BLaER1 (cell line): ENCODE measurements around the gene AMMECR1.

ENCODE experiments used
- H3K27ac ChIP-seq: shearing (Covaris generic); formaldehyde crosslinking; 2 replicates; pipeline ENCODE4 v1.8.1; 2022
- H3K27me3 ChIP-seq: shearing (Covaris generic); formaldehyde crosslinking; 2 replicates; pipeline ENCODE4 v1.8.1; 2022
- H3K36me3 ChIP-seq: shearing (Covaris generic); formaldehyde crosslinking; 2 replicates; pipeline ENCODE4 v1.8.1; 2022
- H3K4me1 ChIP-seq: shearing (Covaris generic); formaldehyde crosslinking; 2 replicates; pipeline ENCODE4 v1.8.1; 2022
- H3K4me2 ChIP-seq: shearing (Covaris generic); formaldehyde crosslinking; 2 replicates; pipeline ENCODE4 v1.8.1; 2022
- H3K4me3 ChIP-seq: shearing (Covaris generic); formaldehyde crosslinking; 2 replicates; pipeline ENCODE4 v1.8.1; 2022
- H3K9ac ChIP-seq: shearing (Covaris generic); formaldehyde crosslinking; 2 replicates; pipeline ENCODE4 v1.8.1; 2022
- H3K9me3 ChIP-seq: shearing (Covaris generic); formaldehyde crosslinking; 2 replicates; pipeline ENCODE4 v1.8.1; 2022
- H4K20me1 ChIP-seq: shearing (Covaris generic); formaldehyde crosslinking; 2 replicates; pipeline ENCODE4 v1.8.1; 2022
- Cebpa-rat ChIP-seq: shearing (Covaris generic); IDR thresholded peaks from 2 replicates; pipeline ENCODE4 v1.8.1; 2022

Gene AMMECR1

DNA sequence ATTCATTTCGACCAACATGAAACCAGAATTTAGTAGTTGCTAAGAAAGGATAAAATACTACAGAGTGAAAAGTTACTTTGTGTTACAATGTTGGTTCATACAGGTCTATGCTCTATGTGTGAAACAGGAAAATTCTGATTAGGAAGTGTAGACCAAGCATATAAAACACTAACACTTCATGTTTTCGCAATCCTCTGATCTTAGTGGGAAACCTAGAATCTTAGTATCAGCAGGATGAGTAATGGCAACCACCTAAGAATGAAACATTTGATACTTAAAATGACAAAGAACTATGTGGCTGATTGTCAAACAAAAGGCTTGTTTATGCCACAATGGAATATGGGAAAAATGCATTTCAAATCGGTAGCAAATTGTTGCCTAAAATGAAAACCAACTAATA is 116.1 kb downstream of the AMMECR1 start:
- TF ChIP-seq Cebpa-rat = no peak
- Histone ChIP-seq H3K9ac (no peak overlapping the region), H3K27ac (no peak overlapping the region), H4K20me1 (peaks cover 6% of the 10 kb centered on the region), H3K4me2 (no peak overlapping the region), H3K9me3 (no peaks in the 10 kb centered on the region), H3K4me3 (no peak overlapping the region), H3K27me3 (peaks cover 98% of the 10 kb centered on the region), H3K4me1 (no peaks in the 10 kb centered on the region), H3K36me3 (peaks cover 30% of the 10 kb centered on the region)

DNA sequence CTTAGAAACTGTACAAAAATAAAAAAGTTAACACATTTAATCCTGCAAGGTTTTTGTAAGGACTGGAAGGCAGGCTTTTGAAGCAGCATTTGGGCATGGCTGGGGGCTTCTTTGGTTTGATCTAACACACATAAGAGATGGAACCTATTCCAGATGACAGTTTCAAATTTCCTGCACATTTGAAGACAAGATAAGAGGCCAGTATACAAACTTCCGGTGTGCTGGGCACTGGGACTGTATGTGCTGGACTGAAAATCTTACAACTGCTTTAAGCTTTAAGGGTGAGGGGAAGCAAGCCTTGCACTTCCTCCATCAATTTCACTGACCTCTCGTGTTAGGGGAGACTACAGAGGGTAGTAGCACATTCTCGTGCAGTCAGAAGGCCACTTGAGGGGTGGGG is 122.9 kb downstream of the AMMECR1 start:
- Histone ChIP-seq H3K4me1 (no peaks in the 10 kb centered on the region), H3K4me3 (no peak overlapping the region), H3K27me3 (peaks cover 95% of the 10 kb centered on the region), H3K27ac (no peak overlapping the region), H3K36me3 (peaks cover 22% of the 10 kb centered on the region), H3K9ac (no peak overlapping the region), H3K4me2 (no peak overlapping the region), H3K9me3 (no peaks in the 10 kb centered on the region), H4K20me1 (peaks cover 13% of the 10 kb centered on the region; the same call in 1 of the 2 replicates)
- TF ChIP-seq Cebpa-rat = no peak

DNA sequence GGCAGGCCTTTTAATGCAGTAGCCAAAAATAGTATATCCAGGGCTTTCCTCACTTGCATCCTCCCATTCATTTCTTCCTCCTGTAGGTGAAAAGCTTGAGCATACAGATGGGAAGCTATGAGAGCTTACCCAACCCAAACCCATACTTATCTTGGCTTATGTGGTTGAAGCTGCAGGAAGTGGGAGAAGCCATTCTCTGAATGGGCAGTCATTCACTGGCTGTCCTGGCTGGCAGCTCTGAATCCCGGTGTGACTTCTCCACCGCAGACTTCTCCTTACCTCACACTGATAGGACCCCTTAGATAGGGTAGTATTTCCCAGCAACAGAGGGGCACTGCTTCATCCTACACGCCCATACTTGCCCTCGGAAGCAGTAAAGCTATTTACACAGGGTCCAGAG is 125.4 kb downstream of the AMMECR1 start:
- no peak for TF ChIP-seq Cebpa-rat
- H3K4me3 ChIP-seq = no peak overlapping the region

DNA sequence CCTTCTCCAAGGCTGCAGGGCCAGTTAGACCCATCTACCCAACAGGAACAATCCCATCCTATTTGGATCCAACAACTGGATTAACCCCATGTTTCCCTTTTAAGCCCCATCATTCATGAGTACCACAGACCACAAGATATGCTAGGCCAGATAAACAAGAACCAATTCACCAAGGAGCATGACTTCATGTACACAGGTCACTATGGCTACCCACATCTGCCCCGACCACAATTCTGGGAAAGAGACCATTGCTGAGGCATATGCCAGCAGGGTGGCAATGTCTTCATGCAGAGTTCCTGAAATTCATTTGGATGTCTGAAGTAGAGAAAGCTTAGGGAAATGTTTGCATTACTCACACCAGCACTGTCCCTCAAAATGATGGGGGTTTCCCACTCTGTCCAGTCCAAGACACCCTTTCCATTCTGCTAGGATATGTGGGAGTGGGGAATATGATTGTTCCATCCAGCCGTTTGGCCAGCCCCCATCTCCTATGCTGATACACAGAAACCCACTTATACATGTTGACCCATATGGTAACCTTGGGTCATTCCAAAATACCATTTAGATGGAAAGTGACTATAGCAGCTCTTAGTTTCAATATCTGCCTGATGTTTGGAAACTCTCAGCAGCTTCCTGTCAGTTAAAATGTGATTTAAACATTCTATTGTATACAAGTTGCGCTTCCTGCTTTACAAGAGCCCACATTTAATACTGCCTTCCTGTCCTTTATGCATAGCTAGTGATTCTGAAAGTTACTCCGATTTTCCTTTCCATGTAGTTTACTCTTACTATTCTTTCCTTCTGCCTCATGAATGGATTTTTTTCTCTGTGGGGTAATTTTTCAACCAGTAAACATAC is 129.0 kb downstream of the AMMECR1 start:
- Histone ChIP-seq H3K27me3 (peaks cover 64% of the 10 kb centered on the region), H3K27ac (no peak overlapping the region), H3K9ac (no peak overlapping the region), H3K36me3 (peaks cover 5% of the 10 kb centered on the region; the same call in 1 of the 2 replicates), H3K4me2 (no peak overlapping the region; the same call in 1 of the 2 replicates), H4K20me1 (peaks cover 13% of the 10 kb centered on the region; the same call in 1 of the 2 replicates), H3K9me3 (peaks cover 14% of the 10 kb centered on the region), H3K4me3 (no peak overlapping the region), H3K4me1 (peaks cover 12% of the 10 kb centered on the region; the same call in 1 of the 2 replicates)
- no peak for TF ChIP-seq Cebpa-rat

More for the DNA sequence above, 125.4 kb downstream of the AMMECR1 start:
- Histone ChIP-seq H4K20me1 (peaks cover 13% of the 10 kb centered on the region; the same call in 1 of the 2 replicates), H3K4me1 (peaks cover 12% of the 10 kb centered on the region; the same call in 1 of the 2 replicates), H3K9me3 (no peaks in the 10 kb centered on the region), H3K36me3 (peaks cover 5% of the 10 kb centered on the region; the same call in 1 of the 2 replicates), H3K27ac (no peak overlapping the region), H3K27me3 (peaks cover 86% of the 10 kb centered on the region), H3K4me2 (no peak overlapping the region), H3K9ac (no peak overlapping the region)

DNA sequence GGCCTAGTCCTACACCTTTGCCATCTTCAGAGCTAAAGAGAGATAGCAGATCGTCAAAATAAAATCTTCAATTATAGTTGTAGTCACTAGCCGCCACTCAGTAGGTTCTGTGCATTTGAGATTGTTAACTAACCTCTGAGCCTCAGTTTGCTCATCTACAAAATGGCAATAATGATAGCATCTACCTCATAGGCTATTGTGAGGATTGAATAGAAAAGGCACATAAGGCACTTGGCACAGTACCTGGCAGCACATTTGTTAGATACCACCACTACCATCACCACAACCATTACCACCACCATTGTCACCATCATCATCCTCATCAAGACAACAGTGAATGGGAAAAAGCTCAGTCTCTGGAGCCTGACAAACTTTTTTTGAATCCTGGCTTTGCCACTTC is 134.6 kb downstream of the AMMECR1 start:
- Histone ChIP-seq H3K9me3 (peaks cover 14% of the 10 kb centered on the region), H3K27ac (no peak overlapping the region), H3K4me1 (no peaks in the 10 kb centered on the region), H3K27me3 (peaks cover 64% of the 10 kb centered on the region), H4K20me1 (peaks cover 13% of the 10 kb centered on the region; the same call in 1 of the 2 replicates), H3K9ac (no peak overlapping the region), H3K4me2 (no peak overlapping the region), H3K36me3 (0 out of 2 replicates have a peak, but pooled peaks cover 14% of the 10 kb centered on the region), H3K4me3 (no peak overlapping the region)
- TF ChIP-seq Cebpa-rat = no peak

DNA sequence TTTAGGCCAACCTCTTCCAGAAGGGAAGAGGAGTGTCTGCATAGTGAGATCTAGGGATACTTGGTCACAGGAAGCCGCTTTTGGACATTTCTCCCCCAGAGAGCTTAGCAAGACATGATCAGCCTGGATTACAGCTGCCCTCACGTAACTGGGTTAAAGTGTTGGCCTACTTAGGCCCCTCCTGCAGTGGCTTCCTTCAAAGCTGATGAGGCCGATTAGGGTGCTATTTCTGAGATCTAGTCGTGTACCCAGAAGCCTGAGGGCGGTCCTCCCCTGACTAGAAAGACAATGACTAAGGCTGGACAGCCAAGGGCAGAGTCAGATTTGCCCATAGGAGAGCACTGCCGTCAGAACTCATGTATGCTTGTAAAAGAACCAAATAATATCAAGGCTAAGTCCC is 135.0 kb downstream of the AMMECR1 start:
- Histone ChIP-seq H3K9ac (no peak overlapping the region), H3K9me3 (peaks cover 14% of the 10 kb centered on the region), H3K4me2 (no peak overlapping the region), H4K20me1 (peaks cover 13% of the 10 kb centered on the region; the same call in 1 of the 2 replicates), H3K4me3 (no peak overlapping the region), H3K4me1 (no peaks in the 10 kb centered on the region), H3K27me3 (peaks cover 68% of the 10 kb centered on the region), H3K27ac (no peak overlapping the region), H3K36me3 (0 out of 2 replicates have a peak, but pooled peaks cover 18% of the 10 kb centered on the region)
- no peak for TF ChIP-seq Cebpa-rat

DNA sequence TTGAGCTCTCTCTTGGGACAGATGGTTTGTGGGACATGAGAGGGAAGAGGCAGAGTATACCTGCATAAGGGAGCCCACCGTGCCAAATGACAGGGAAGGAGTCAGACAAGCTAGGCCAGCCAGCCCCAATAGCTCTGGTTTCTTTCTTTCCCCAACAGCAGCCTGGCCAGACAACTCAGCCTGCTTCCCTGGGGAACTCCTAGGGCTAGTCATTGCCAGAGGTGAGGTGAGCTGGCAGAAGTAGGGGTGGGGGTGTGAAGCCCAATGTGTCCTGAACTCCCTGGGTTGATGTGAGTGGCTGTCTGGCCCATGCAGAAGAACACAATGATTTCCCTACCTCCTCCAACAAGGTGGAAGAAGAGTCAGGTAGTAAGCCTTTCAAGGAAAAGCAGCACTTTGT is 135.5 kb downstream of the AMMECR1 start:
- Histone ChIP-seq H4K20me1 (peaks cover 13% of the 10 kb centered on the region; the same call in 1 of the 2 replicates), H3K9me3 (peaks cover 14% of the 10 kb centered on the region), H3K4me3 (no peak overlapping the region), H3K27ac (no peak overlapping the region), H3K4me1 (no peaks in the 10 kb centered on the region), H3K27me3 (peaks cover 73% of the 10 kb centered on the region), H3K36me3 (0 out of 2 replicates have a peak, but pooled peaks cover 20% of the 10 kb centered on the region), H3K9ac (no peak overlapping the region), H3K4me2 (no peak overlapping the region)
- no peak for TF ChIP-seq Cebpa-rat

DNA sequence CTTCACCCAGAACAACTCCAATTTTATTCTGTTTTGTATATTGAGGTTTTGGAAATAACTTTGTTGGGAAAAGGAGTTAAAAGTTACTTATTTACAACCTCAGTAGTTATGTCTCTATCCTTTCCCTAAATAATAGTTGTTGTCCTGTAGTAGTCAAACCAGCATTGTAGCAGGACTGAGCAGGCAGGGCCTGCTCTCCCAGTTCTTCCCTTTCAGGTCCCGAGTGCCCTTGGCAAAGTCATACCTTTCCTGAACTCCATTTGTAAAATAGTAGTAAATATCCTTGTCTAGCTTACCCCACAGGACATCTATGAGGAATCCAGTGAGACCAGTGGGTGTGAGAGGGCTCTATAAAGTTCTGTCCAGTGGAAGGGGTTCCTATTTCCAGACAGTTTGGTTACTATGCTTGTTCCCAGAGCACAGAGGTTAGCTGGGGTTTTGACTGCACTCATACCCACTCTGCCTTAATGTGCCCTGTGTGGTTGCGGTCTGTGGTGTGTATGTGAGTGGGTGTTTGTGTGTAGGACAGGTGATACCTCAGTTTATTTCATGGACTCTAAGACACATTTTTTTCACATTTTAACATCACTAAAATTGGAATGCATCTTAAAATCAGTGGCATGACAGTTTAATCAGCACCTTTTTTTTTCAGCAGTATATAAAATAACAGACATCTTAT is 136.3 kb downstream of the AMMECR1 start:
- Histone ChIP-seq H3K27ac (no peak overlapping the region), H3K9me3 (peaks cover 9% of the 10 kb centered on the region), H4K20me1 (peaks cover 13% of the 10 kb centered on the region; the same call in 1 of the 2 replicates), H3K4me2 (no peak overlapping the region), H3K4me3 (no peak overlapping the region), H3K4me1 (no peaks in the 10 kb centered on the region), H3K9ac (no peak overlapping the region), H3K36me3 (0 out of 2 replicates have a peak, but pooled peaks cover 20% of the 10 kb centered on the region), H3K27me3 (peaks cover 81% of the 10 kb centered on the region)
- no peak for TF ChIP-seq Cebpa-rat

DNA sequence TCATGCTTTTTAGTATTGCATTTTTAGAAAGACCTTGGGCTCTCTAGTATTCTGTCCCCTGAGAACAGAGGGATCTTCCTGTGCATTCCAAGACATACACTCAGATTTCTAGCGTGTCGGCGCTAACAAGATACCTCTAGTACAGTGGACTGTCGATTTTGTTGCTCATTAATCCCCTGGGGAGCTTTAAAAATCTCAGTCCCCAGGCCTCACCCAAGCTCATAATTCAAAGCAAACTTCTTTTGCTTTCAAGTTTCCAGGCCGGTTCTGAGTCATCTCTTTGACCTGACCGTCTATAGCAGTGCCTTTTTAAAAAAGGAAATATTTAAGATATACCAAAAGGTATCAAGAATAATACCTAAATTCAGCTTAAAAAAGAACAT is 137.0 kb downstream of the AMMECR1 start:
- no peak for TF ChIP-seq Cebpa-rat
- Histone ChIP-seq H4K20me1 (peaks cover 13% of the 10 kb centered on the region; the same call in 1 of the 2 replicates), H3K9ac (no peak overlapping the region), H3K4me2 (no peak overlapping the region), H3K4me1 (no peaks in the 10 kb centered on the region), H3K27me3 (peaks cover 88% of the 10 kb centered on the region), H3K4me3 (no peak overlapping the region), H3K27ac (no peak overlapping the region), H3K36me3 (peaks cover 23% of the 10 kb centered on the region; the same call in 1 of the 2 replicates), H3K9me3 (0 out of 2 replicates have a peak, but pooled peaks cover 3% of the 10 kb centered on the region)
